GM18868 (cell line): ENCODE data around the gene CFAP77.

Experiments used
- ATAC-seq: cut with Tn5 transposase; IDR thresholded peaks from one replicate; pipeline ENCODE4 v1.9.1; 2021; ENCODE audit warnings: mild to moderate bottlenecking, moderate library complexity; ENCODE audit not compliant: unreplicated experiment

Gene CFAP77

GRCh38 chr9:132590318-132591182 lies 180.5 kb downstream of the CFAP77 start:
- ATAC-seq = no peak

DNA sequence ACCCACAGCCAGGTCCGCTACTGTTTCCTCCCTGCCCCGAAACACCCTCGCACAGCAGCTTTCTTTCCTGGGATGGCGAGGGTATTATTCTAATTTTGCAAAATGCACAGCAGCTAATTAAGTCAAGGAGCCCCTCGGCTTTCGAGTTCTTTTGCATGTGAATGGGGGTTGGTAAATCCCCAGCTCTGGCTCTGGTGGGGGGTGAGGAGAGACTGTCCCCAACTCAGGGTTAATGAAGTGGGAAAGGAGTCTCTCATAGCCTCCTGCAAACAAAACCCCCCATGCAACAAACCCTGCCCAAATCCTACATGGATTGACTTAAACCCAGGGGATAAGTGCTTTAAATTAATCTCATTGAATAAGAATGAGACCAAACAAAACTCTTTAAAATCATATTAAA lies 181.2 kb downstream of the CFAP77 start:
- ATAC-seq = no peak

DNA sequence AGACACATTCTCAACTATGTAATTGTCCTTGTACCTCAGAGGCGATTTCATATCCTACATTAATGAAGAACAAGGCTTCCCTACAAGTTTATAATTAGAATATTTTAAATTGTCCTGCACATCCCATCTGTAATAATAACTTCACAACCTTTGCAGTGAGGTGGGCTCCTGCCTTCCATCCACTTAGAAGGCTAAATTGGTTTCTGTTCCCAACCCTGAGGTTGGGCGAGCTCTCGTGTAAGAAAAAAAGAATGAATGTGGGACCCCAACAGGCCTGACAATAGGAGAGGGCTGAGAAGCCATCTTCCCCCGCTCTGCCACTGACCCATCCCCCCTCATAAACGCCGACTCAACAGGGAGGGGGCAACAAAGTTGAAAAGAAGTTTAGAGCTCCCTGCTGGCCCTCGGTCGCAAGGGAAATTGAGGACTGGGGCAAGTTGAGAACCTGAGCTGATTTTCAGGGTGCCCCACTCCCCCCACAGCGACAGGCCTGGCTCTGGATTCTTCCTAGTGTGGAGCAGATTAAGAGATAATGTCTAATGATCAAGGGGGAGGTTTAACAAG lies 181.8 kb downstream of the CFAP77 start:
- no peak for ATAC-seq

DNA sequence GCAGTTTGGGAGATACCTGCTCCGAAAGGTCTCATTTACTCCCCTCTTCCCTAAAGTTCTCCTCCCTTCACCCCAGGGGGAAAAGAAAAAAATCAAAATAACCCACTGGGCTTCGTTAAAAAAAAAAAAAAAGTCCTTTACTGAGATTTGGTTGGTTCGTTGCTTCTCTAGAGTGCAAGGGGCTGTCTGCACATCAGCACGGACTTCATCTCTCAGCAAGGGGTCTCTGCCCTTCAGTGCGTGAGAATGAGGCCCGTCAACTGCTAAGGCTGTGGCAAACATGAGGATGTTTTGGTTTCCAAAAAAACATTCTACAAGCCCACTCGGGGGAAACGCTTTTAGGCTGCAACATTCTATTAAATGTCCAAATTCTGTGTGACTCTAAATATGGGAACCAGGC lies 182.4 kb downstream of the CFAP77 start:
- ATAC-seq = no peak

DNA sequence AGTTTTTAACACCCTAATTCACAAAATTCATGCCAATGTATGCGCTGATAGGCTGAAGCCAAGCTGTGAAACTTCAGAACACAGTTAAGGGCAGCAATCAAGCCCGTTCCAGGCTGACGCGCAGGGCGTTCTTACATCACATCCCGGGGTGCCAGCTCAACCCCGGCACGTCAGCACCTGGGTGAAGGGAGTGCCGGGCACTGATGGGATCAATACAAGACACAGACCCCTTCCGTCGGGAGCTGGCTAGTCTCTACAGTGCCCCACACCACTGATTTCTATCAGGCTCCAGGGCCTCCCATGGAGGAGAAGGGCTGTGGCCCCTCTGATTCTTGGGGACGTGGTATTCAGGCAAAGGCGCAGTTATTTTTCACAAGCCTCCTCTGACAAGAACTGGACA lies 184.4 kb downstream of the CFAP77 start:
- no peak for ATAC-seq

DNA sequence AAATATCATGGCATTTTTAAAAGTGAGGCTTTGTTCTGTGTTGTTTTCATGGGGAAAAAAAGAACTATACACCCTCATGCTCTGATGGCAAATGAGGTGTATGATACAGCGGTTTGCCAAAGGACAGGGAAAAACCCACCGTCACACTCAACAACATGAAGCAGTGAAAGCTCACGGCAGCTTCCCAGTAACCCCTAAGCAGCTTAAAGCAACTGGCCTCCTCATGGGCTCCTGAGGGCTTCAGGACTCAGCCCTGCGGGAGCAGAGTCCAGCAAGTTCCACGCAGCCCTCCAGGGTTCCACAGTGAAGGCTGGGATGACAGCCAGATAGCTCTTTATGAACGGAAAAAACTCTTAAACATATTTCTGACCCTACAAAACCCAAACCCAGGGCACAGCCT lies 185.3 kb downstream of the CFAP77 start:
- ATAC-seq = no peak

DNA sequence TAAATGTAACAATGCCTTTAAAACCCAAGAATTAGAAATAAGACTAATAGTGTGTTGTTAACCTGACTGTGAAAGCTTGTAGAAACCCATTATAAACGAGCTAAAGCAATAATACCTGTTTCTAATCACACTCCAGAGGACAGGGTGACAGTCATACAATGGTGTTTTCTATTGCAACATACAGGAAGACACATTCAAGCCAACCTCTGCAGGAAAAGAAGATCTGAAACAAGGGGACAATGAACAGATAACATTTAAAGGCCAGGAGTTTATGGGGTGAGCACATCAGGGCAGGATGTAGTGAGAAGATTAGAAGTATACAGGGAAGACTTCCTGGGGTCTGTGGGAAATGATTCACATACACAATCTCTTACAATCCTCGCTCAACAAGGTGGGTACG lies 186.2 kb downstream of the CFAP77 start:
- no peak for ATAC-seq

GRCh38 chr9:132597073-132597775 lies 187.2 kb downstream of the CFAP77 start:
- no peak for ATAC-seq

DNA sequence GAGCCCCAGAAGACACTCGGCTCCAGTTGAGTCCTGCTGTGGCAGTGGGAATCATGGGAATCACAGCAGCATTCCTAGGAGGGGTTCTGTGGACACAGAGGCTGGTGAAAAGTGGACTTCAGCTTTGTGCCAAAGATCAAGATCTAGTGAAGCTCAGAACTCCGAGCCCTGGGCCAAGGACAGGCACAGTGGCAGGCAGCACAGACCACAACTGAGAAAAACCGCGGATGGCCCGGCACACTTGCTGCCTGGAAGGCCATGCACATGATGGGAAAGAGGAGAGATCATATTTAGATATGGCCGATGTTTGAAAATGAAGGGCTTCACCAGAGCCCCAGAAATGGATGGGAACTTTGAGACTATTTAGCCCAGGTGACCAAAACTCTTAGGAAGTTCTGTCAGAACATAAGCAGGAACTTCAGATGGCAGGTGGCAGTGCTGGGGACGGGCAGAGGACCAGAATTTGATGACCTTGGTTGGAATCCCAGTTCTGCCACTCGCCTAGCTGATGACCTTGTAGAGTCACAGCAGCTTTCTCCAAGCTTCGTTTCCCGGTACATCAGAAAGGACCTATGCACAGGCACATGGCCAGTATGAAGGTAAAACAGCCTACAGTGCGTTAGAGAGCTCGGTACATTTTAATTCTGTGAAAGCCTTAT lies 190.4 kb downstream of the CFAP77 start:
- ATAC-seq = no peak

DNA sequence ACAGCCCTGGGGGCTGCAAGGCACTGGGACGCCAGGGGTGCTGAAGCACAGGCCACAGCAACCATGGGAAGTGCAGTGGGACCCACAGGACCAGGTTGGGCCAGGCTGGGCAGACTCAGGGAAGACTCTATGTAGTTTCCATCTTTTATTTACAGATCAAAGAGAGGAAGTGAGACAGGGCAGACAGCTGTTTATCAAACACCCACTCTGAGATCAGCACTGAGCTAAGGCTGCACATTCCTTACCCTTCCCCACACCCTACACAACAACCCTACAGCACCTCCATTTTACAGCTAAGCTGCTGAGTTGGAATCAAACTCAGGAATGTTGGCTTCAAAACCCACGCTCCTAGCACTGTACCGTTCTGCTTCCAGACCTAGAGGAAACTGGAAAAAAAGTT lies 192.2 kb downstream of the CFAP77 start:
- no peak for ATAC-seq

DNA sequence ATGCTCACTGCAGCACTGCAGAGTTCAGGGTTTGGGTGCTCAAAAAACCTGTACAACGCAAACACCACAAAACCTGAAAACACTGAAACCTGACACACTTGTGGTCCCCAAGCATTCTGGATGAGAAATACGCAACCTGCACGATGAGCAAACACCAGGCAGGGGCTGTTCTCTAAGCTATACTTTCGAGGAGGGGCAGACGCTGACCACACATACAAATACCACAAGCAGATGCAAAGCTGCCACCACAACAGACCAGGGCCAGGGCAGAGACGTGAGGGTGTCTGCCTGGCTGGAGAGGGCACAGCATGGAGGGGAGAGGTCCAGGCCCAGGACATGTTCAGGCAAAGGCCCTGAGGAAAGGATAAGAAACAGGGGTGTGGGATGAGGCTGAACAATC lies 195.4 kb downstream of the CFAP77 start:
- ATAC-seq = no peak

GRCh38 chr9:132606066-132606465 lies 196.1 kb downstream of the CFAP77 start:
- no peak for ATAC-seq

DNA sequence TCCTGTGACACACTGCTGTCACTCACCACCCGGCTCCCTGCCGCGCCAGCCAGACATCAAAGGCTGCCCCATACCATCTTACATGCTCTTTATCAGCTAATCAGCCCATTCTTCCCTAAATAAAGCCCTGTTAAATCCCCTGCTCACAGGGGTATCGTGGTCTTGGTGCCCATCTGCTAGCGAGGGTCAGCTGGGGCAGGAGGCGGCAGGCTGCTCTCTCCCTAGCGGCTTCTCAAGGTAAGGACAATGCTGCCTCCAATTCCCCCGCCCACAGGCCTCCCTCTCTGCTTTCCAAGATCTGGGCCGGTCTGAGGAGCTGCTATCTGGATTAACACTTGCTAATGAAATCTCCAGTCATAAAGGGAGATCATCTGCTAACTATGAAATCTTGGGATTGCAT lies 199.2 kb downstream of the CFAP77 start:
- ATAC-seq = no peak

- ATAC-seq = no peak
Observed at GRCh38 chr9:132609829-132610228, 199.8 kb downstream of the CFAP77 start.

GRCh38 chr9:132610661-132611060 lies 200.7 kb downstream of the CFAP77 start:
- ATAC-seq = no peak

DNA sequence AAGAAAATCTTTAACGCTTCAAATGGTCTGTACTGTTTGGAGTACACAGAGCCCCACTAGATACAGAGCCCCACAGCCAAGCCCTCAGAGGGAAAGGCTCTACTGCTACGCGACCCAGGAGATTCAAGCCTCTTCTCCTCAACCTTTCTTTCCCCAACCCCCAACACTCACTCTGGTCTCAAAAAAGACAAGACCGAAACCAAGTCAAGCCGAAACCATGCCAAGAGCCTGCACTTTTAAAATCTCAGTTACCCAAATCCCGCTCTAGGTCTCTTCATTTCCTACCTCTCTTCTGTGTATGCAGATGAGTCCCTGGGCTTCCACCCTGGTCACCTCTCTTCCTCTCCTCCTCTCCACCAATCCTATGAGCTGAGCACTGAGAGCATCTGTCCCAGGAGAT lies 204.3 kb downstream of the CFAP77 start:
- no peak for ATAC-seq

DNA sequence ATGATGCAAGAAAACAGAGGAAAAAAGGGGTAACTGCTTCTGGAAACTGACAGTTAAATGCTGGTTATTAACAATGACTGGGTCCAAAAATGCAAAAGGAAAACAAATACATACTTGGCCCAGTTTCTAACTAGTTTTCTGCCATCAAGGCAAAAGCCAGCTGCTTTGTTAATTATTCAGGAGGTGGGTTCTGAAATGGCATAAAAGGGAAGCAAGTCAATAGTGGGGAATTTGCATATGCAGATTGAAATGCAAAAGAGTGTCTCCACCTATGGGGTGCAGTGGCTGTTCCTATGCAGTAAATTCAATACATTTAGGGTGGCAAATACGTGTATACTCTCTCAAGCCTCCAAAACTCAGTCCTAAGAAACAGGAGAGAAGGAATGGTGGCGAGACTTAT lies 205.8 kb downstream of the CFAP77 start:
- no peak for ATAC-seq

- ATAC-seq = no peak
Observed at GRCh38 chr9:132616725-132617124, 206.7 kb downstream of the CFAP77 start.

DNA sequence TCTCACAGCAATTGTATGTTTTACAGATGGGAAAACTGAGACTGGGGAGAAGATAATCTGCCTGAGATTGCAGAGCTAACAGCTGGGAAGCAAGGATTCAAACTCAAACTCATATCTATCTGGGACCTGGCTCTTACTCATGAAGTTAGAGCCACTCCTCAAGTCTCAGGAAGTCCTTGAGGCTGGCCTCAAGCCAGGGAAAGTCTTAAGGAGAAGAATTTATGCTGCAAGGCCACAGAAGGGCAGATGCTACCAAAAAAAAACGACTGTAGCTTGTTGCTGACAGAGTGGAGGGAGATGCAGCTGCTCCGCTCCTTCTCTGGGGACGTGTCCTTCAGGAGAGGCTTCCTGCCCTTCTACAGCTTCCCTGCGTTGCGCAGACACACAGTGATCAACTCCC lies 212.1 kb downstream of the CFAP77 start:
- ATAC-seq = no peak
